Peyer's patch (tissue), 4 donors: ENCODE measurements around the gene DMGDH.

Source experiments
- CTCF ChIP-seq, 6 experiments: fragments of 450-650 bp in 4 of 6; fragments of 200-600 bp in 2 of 6; sonication (generic) in 1 of 6; IDR thresholded peaks; one replicate each; pipeline ENCODE4 v1.5.1; 2017 to 2019; ENCODE audit warnings: antibody characterized with exemption in 6 of 6, mild to moderate bottlenecking in 3 of 6, moderate library complexity in 1 of 6
- POLR2A ChIP-seq, 2 donors: fragments of 450-650 bp; IDR thresholded peaks; one replicate each; pipeline ENCODE4 v1.5.1; 2017; ENCODE audit warnings: antibody characterized with exemption in 2 of 2, mild to moderate bottlenecking in 2 of 2, moderate library complexity in 2 of 2

- TF ChIP-seq POLR2A (IDR thresholded peaks at IDR 0.05) (no peak), CTCF (IDR thresholded peaks at IDR 0.05) (no peak)
These were observed 46.1 kb downstream of the DMGDH start for GRCh38 chr5:79023348-79023747.
